HG03025 (cell line): ENCODE measurements around the gene BIRC7.
A peak's percentile ranks its signal among the peaks of the same experiment; 100 is the strongest.

Experiments
- ATAC-seq: cut with Tn5 transposase; IDR thresholded peaks from one replicate; pipeline ENCODE4 v1.9.1; 2021; ENCODE audit warnings: mild to moderate bottlenecking, moderate library complexity; ENCODE audit not compliant: unreplicated experiment, low FRiP score

BIRC7 gene

DNA sequence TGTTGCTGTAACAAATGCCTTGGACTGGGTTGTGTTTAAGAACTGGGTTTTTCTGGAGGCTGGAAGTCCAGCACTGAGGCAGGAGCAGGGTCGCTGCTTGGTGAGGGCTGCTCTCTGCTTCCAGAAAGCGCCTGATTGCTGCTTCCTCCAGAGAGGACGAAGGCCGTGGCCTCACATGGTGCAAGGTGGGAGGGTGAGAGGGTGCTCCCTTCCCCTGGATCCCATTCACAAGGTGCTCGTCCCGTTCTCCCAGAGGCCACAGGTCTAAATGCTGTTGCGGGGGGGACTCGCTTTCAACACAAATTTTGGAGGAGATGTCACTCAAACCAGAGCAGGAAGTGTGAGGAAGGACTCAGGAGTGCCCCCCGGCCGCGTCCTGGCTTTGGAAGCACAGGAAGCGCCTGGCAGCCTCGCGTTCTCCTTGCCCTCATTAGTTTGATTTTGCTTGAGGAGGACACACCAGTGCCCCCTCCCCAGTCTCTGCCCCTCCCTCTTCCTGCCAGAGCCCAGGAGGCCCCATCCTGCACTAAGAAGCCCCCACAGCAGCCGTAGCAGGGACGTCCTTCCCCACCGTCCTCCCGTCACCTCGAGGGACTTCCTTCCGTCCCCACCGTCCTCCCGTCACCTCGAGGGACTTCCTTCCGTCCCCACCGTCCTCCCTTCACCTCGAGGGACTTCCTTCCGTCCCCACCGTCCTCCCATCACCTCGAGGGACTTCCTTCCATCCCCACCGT, 26.3 kb downstream of the BIRC7 start:
- ATAC-seq, result no peak

DNA sequence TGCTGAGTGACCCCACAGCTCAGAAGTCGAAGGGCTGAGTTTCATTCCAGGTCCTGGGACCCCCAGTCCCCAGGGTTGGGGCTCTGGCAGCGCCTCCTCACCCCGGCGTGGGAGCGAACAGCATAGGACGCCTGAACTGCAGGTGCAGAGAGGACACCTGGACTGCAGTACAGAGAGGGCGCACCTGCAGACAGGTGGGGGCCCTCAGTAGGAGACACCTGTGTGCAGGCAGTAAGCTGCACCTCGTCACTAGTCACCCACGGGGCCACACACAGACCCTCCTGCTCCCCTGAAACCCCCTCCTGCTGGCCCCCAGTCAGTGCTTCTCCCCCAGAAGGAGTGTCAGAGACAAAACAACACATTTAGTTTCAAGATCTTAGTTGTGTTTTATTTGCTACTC, 27.1 kb downstream of the BIRC7 start:
- ATAC-seq, result no peak

DNA sequence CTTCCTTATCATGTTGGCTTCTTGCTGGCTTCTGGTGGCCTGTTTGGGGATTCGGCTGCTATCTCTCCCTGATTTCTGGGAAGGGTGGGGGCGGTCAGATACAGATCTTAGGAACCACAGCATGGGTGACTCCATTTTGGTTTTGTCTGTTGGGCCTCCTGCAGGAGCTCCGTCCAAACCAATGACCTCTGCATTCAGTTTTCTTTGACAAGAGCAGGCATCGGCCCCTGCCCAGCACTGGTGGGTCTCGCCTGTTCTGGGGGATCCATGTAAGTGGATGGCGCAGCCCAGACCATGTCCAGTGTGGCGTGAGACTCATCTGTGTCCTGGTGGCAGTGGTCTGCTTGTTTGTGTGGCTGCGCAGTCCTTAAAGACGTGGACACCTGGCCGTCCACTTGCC, 28.3 kb downstream of the BIRC7 start:
- ATAC-seq, result no peak

DNA sequence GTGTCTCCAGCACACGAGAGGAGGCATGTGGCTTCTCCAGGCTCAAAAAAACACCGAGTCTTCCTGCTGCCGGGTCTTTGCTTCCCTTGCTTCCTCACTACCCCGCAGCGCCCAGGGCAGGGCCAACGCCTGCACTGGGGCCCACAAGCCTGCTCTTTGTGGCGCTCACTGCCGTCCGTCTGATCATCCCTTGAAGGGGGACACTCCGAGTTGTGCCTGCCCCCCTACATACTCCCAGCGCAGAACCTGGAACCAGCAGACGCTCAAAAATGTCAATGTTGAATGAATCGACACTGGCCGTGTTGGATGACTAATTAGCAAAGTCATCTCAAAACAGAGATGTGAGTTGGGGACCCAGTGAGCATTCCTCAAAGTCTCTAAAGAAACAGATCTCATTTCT, 28.8 kb downstream of the BIRC7 start:
- ATAC-seq, result no peak

DNA sequence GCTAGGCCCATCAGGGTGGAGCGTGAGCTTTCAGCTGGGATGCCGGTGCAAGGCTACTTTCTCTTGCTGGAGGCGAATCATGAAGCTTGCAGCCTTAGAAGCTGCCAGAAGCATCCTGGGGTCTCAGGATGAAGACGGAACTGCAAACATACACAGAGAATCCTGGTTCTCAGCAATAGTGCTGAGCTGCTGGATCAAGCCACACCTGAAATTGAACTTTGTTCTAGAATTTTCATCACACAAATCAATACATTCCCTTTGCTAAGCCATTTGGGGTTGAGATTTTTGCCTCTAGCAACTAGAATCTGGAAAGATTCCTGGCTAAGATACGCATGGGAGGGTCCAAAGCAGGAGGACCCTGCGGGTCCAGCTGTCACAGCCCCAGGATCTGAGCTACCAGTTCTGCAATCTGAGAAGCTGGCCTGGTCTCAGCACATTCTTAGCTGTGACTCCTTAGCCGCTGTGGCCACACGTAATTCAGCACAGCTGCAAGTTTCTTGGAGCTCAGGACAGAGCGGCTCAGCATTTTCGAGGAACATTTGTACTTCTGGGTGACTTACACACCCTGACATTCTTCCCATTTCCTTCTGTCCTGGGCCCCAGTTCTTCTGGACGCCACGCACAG, 30.3 kb downstream of the BIRC7 start:
- ATAC-seq, result no peak

DNA sequence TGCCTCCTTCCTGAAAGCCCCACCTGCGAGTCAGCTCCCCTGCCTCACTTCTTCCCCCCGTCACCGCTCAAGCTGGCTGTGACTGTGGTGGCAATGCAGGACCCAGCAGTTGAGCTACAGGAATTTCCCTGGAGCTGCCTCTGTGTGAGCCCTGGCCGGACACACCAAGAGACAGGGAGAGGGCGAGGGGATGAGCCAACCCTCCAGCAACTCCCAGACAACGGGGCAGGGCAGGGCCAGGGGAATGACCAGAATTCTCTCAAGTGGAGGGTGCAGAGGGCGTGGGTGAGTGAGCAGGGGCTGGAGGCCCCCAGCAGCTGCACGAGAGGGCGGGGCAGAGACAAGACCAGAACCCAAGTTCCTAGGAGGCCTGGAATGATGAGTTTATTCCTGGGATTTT, 32.0 kb downstream of the BIRC7 start:
- ATAC-seq, result no peak

DNA sequence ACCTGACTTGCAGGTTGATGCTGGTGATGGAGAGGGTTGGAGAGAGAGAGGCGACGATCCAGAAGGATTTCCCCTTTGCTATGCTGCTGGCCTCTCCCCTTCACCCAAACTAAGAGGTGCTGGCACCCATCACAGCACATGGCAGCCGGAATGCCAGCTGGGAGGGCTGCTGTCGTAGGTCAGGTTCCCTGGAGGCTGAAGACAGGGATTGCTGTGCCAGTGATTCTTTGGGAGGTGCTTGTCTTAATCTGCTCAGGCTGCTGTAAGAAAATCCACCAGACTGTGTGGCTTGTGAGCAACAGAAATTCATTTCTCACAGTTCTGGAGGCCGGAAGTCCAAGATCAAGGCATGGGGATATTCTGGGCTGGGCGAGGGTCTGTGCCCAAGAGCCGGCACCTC, 32.6 kb downstream of the BIRC7 start:
- ATAC-seq, result no peak

DNA sequence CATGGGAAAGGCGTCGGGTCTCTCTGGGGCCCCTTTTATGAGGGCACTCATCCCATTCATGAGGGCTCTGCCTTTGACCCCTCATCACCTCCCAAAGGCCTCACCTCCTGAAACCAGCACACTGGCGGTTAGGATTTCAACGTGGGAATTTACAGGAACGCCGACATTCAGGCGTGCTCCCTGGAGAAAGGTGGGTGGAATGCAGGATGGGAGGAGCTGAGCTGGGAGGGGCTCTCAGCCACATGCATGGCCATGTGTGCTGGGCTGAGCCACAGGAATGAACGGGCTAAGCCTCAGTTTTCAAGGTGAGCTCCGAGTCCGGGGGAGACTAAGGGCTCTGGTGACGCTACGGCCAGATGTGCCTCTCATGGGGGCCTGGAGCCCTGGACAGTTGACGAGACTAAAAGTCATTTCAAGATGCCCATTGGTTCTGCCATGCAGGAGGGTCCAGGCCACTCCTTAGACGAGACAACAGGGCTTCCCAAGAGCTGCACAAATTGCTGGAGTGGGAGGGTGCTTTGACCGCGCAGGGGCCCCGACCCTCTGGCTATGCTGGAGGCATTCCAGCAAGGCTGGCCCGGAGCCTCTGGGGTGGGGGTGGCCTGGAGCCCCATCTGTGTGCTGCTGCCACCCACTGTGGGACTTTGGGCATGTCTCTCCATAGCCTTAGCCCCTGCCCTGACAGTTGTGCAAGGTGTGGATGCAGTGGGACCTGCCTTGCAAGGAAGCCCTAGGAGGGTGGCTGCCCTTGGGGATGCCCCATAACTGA, 33.1 kb downstream of the BIRC7 start:
- no peak for ATAC-seq

DNA sequence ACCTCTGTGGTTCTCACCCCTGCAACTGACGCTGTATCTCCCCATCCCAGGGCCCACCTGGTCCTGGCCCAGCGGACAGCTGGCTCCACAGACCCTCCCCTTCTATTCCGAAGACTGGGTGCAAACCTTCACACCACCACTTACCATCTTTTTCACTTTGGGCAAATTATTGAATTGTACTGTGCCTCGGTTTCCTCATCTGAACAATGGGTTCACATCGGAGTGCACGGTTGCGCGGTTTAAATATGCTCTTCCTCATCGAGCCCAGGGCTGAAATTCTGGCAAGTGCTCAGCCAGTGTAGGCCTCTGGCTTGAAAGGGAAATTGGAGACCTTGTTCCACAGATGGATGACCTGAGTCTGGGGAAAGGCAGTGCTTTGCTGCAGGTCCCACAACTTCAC, 34.0 kb downstream of the BIRC7 start:
- ATAC-seq, result no peak

DNA sequence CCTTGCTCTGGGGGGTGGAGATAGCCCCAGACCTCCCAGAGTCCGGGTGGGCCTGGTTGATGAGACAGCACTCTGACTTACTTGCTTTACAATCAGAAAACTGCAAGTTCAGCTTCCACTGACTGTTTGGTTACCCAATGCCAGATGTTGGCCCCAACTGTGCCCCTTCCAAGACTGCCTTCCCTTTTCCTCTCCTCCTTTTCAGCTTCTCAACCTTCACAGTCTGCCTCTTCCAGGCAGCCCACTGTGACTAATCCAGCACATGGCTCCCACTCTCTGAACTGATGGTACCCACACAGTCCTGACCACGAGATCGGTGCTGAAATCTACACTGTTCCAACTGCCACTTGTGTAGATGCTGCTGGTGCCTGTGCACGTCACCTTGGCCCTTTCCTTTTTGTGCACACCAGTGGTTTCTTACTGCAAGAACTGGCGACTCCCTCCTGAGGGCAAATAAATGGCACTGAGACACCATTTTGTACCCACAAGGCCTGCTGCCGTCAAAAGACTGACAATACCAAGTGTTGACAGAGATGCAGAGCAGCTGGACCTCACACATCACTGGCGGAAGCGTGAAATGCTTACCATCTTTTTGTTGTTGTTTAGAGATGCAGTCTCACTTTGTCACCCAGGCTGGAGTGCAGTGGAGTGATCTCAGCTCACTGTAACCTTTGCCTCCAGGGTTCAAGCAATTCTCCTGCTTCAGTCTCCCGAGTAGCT, 35.1 kb downstream of the BIRC7 start:
- no peak for ATAC-seq

DNA sequence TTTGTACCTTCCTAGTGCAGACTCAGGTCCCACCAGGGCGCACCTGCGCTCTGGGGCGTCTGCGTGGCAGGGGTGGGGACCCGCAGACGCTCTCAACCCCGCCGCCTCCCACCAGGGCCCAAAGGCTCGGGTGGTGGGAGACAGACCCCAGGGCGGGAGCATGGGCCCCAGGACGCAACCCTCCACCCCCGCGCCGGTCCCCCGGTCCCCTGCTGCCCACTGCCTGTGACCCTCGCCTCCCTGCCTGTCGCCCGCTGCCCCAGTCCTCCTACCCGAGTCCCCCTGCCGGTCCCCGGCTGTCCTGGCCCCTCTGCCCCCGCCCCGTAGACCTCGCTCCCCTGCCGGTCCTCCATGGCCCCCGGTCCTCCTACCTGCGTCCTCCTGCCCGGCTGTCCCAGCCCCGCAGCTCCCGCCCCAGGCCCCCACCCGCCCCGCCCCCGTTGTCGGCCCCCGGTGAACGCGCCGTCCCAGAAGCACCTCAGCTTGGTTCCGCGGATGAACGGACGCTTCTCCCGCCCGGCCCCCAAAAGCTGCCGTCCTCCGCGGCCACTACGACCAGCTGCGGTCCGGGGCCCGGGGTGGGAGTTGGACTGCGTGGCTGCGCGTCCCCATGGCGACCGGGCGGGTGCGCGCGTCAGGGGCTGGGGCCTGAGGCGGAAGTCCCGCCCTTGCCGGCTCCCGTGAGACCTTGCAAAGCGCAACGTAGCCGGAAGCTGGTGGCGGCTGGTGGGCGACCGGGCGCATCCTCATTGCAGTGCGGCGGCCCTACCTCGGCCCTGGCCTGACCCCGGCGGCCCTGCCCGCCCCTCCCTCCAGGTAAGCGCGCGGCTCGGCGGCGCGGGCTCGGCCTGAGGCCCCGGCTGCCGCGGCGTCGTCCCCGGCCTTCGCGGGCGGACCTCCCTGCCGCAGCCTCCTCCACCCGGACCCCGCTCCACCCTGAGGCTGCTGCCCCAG, 36.7 kb downstream of the BIRC7 start, which contains the start of gene ARFGAP1:
ARFGAP1 (plus strand) TSS at position 709 of the 954 bp plus-strand sequence. CDS start 2,768 bp downstream, outside the sequence.
- ATAC-seq, result peak; percentile 83

DNA sequence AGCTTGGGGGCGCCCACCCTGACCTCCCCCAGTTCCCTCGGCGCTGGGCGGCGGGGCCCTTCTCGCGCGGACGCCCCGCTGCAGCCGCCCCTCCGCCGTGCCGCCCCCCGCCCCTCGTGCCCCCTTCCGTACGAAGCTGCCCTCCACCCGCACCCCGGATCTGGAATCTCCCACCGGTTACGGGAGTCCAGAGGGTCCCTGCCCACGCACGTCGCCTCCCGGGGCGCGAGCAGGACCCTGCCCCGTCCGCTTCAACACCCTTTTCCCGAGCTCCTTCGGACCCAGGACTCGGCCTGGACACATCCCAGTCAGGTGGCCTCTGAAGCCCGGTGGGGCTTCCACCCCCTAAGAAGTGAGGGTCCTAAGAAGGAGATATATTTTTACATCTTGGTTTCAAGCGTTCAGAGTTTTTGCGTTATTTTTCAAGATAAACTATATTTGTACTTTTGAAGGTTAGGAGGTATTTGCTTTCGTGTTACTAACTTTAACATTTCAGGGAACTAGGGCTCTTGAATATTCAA, 37.4 kb downstream of the BIRC7 start:
- no peak for ATAC-seq

DNA sequence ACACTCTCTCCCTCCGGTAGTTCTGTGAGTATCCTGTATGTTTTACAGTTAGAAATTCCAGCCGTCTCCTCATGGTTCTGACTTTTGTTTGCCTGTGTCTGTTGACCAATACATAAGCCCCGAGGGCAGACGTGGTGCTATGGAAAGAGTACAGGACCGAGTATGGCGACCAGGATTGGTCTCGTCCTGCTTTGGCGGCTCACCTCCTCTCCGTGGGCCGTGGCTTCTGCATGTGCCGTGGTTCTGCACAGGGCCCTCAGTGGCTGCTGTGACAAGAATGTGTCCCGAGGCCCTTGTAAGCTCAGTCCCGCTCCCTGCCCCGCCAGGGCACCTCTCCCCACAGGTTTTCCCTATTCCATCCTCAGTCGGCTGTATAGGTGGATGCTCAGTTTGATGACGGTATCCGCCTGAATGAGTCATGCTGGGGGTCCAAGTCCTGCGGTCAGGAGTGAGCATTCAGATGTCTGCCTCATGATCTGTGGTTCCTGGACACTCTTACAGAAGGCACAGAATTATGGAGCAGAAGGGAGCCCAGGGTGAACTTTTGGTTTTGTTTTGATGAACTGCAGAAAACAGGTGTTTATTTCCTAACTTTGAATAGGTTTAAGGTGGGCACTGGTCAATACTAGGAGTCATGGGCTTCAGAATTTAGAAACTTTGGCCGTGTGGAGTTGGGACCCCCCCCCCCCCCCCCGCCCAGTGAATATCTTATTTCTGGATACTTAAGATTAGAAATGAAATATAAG, 38.1 kb downstream of the BIRC7 start:
- no peak for ATAC-seq

DNA sequence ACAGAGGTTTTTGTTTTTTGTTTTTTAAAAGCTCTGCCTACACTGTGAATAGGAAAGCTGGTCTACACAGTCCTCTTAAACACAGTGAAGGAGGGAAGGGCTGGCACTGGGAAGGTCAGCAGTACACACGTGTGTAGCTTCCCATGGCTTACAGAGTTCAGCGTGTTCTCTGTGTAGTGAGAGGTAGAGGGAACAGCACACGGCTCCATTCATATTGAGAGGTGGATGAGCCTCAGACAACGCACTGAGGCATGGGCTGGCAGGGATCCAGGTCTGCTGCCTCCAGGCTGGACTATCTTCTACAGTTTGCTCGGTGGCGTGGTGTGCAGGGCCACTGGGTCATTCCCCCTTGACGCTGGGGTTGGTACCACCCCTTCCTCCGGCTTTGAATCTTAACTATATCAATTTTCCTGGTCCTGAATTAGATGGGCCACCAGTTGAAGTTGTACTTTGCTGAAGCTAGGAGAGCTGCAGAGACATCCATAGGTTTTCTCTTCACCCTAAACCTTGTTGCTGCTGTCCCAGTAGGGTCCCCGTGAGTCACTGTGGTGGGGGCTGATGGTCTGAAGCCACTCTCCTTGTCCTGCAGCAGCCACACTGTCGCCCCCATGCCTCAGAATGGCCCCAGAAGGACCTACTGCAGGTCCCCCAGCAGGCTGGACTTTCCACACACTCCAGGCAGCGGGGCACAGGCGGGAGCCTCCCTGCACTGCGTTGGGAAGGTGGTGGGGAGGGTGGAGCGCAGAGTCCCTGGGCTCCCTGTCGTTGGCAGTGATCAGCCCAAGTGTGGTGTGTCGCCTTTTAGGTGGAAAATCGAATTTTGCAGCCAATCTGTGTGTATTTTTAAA, 38.9 kb downstream of the BIRC7 start:
- no peak for ATAC-seq

DNA sequence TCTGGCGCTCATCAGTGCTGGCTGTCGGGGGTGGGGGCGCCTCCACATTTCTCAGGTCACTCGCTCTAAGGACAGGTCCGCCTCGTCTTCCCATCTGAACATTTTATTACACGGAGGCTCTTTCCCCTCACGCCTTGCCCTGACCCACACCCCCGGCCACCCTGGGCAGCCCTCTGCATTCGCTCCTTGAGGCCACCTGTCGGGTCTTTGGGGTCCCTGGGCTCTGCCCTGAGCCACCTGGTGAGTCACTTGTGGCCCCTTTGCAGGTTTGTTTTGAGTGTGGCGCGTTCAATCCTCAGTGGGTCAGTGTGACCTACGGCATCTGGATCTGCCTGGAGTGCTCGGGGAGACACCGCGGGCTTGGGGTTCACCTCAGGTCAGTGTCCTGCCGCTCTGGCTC, 40.1 kb downstream of the BIRC7 start:
- no peak for ATAC-seq

DNA sequence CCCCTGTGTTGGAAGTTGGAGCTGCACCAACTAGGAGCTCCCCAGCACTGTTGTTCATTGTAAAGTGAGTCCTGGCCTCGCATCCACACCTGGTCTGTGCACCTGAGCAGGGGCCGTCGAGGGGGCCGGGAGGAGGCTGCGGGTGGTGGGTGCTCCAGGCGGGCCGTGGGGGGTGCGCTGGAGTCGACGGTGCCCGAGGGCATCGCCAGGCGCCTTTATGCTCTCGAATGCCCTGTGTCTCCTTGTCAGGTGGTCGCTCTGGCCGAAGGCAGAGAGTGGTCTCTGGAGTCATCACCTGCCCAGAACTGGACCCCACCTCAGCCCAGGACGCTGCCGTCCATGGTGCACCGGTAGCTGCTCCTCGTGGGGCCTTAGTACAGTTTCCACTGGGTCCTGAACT, 41.3 kb downstream of the BIRC7 start:
- ATAC-seq, result no peak

DNA sequence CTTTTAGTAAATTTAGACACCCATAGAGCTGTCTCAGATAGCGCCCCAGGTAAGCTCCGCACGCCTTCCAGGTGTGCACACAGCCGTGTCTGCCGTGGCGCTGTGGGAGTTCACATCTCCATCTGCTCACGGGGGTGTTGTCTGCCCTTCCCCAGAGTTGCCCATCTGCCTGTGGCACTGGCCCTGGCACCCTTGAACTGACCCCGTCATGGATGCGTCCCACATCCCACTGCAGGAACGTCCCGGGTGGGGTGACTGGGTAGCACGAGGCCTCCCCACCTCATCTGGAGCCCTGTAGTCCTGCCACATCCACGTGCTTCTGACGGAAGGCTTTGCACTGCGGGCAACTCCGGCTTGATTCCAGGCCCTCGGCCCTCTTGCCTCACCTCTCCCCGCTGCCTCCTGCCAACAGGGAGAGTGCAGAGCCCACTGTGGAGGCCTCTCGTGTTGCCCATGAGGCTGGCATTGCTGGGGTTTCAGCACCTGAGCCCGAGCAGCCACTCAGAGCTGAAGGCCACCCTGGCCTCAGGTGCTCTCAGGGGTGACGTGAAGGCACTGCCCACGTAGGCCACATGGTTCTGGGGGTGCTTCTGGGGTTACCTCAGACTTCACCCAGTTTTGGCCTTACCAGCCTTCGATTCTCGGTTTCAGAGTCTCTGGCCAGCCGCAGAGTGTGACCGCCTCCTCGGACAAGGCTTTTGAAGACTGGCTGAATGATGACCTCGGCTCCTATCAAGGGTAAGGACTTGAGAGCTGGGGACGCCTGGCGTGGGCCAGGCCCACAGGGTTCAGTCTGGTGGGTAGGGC, 42.0 kb downstream of the BIRC7 start:
- ATAC-seq, result no peak
